OCI-LY3 (cell line): ENCODE measurements around the gene WWOX.

ENCODE experiments used
- EZH2phosphoT487 ChIP-seq: fragments of 200-600 bp; shearing (Covaris generic); IDR thresholded peaks from 2 replicates; pipeline ENCODE4 v1.6.1; 2018; ENCODE audit warnings: antibody characterized with exemption, mixed run types, low read depth
- TF ChIP-seq, protein P1 (sequence below): fragments of 200-600, 300-600 bp; sonication (generic); IDR thresholded peaks from 2 replicates; pipeline ENCODE4 v1.5.1; 2014; ENCODE audit warnings: antibody characterized with exemption, low read length, low read depth

DNA sequence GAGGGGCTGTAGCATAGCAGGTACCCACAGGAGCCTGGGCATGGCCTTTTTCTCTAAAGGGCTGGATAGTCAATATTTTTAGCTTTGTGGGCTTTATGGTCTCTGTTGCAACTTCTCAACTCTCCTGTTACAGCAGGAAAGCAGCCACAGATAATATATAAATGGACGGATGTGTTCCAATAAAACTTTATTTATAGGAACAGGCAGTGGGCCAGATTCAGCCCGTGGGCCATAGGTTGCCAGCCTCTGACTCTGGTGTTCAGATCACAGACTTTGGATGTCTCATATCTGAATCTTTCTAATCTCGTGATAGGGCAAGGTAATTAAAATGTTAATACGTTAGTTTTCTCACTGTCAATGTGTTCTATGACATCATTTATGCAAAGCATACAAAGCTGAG, 136.4 kb downstream of the WWOX start:
- TF ChIP-seq EZH2phosphoT487 = no peak
- TF ChIP-seq, protein P1, sequence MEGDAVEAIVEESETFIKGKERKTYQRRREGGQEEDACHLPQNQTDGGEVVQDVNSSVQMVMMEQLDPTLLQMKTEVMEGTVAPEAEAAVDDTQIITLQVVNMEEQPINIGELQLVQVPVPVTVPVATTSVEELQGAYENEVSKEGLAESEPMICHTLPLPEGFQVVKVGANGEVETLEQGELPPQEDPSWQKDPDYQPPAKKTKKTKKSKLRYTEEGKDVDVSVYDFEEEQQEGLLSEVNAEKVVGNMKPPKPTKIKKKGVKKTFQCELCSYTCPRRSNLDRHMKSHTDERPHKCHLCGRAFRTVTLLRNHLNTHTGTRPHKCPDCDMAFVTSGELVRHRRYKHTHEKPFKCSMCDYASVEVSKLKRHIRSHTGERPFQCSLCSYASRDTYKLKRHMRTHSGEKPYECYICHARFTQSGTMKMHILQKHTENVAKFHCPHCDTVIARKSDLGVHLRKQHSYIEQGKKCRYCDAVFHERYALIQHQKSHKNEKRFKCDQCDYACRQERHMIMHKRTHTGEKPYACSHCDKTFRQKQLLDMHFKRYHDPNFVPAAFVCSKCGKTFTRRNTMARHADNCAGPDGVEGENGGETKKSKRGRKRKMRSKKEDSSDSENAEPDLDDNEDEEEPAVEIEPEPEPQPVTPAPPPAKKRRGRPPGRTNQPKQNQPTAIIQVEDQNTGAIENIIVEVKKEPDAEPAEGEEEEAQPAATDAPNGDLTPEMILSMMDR = no peak
